ENCODE data around the gene FOXD4.
"Not testable (repeated sequence)": the region's sequence is repeated elsewhere in the genome, so short reads cannot be mapped to it uniquely, and the experiment has no call there.

DNA sequence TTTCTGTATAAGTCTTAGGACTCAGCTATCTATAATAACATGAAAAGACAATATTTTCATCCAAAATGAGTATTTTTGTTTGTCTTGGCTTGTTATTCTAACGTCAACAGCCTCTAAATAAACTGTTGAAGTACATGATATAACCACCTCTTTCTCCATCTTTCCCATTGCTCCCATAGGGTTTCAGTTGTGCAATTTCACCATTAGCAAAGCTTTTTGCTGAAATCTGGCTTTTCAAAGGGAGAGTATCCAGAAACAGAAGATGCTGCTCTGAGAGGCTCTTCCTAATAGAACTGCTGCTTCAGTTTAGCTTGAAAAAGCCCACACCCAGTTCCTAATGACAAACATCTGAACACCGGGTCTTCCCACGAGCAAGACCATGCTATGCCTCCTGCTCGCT lies 31.1 kb downstream of the FOXD4 start:
- not testable (repeated sequence) for TF ChIP-seq CTCF (conservative IDR thresholded peaks at IDR 0.05; ENCODE audit: low read depth in 2 of 2); REST (IDR thresholded peaks at IDR 0.05; ENCODE audit: unreplicated experiment); POLR2AphosphoS5 (IDR thresholded peaks at IDR 0.05; ENCODE audit: low read depth); EZH2 (IDR thresholded peaks at IDR 0.05; ENCODE audit: low read depth, unreplicated experiment); CREB1 (CRISPR knock-in tag; IDR thresholded peaks at IDR 0.05; ENCODE audit: low read depth)
